Hepatocyte (in vitro differentiated cells): ENCODE data around the gene SPRYD3.

Experiments
- EZH2 ChIP-seq: fragments of 200-600 bp; sonication (generic); IDR thresholded peaks from 2 replicates; pipeline ENCODE4 v1.6.1; 2016; ENCODE audit warnings: antibody characterized with exemption, mild to moderate bottlenecking, borderline replicate concordance
- TF ChIP-seq, protein P1 (sequence below): fragments of 200-600 bp; sonication (generic); IDR thresholded peaks from 2 replicates; pipeline ENCODE4 v1.5.1; 2016; ENCODE audit warnings: antibody characterized with exemption, mild to moderate bottlenecking; ENCODE audit not compliant: poor library complexity

DNA sequence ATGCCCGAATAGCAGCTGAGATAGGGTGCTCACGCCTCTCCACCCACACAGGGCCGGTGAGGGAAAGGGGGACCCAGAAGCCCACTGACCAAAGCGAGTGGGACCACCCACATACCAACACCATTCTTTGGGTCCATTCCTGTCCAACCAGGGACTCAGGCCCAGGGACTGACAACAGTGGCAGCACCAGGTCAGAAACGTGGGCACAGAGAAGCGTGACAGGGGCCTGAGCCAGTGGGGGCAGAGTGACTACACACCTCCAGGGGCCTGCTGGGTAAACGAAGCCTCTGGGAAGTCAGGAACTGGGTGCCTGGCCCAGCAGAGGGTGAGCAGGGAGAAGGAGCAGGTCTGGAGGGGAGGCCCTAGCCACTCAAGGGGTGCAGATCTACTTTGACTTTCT is 13.7 kb downstream of the SPRYD3 start:
- TF ChIP-seq, protein P1, sequence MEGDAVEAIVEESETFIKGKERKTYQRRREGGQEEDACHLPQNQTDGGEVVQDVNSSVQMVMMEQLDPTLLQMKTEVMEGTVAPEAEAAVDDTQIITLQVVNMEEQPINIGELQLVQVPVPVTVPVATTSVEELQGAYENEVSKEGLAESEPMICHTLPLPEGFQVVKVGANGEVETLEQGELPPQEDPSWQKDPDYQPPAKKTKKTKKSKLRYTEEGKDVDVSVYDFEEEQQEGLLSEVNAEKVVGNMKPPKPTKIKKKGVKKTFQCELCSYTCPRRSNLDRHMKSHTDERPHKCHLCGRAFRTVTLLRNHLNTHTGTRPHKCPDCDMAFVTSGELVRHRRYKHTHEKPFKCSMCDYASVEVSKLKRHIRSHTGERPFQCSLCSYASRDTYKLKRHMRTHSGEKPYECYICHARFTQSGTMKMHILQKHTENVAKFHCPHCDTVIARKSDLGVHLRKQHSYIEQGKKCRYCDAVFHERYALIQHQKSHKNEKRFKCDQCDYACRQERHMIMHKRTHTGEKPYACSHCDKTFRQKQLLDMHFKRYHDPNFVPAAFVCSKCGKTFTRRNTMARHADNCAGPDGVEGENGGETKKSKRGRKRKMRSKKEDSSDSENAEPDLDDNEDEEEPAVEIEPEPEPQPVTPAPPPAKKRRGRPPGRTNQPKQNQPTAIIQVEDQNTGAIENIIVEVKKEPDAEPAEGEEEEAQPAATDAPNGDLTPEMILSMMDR: no peak
- no peak for TF ChIP-seq EZH2
